Ovary (tissue), 9 donors: ENCODE data around the gene TIGD6. TPM values are rescaled to one million over a fixed set of nuclear protein-coding genes. Genes with fewer than 3 reads are reported as not detected.
"Not testable (repeated sequence)": the region's sequence is repeated elsewhere in the genome, so short reads cannot be mapped to it uniquely, and the experiment has no call there.

Source experiments
- DNase-seq, 5 donors: peaks; one replicate each; pipeline ENCODE4 v3.0.0-alpha.2; 2019 to 2020
- H3K27ac ChIP-seq, 2 donors: fragments of 200-600 bp; one replicate each; pipeline versions ENCODE4 v1.5.1 to v1.8.0; 2019 to 2022
- H3K27me3 ChIP-seq: fragments of 200-600 bp; one replicate; pipeline ENCODE4 v1.8.0; 2022
- H3K36me3 ChIP-seq: fragments of 200-600 bp; sonication (generic); one replicate; pipeline ENCODE4 v1.5.1; 2019
- H3K4me1 ChIP-seq: one replicate; pipeline ENCODE4 v1.8.1; 2013; ENCODE audit warnings: mild to moderate bottlenecking, moderate library complexity; ENCODE audit not compliant: insufficient read depth
- H3K4me3 ChIP-seq: fragments of 200-600 bp; sonication (generic); one replicate; pipeline ENCODE4 v1.5.1; 2017
- H3K9me3 ChIP-seq, 2 donors: fragments of 200-600 bp in 1 of 2; sonication (generic) in 1 of 2; one replicate each; pipeline versions ENCODE4 v1.5.1 to v1.8.1; 2013 to 2019; ENCODE audit warnings: mild to moderate bottlenecking in 1 of 2, moderate library complexity in 1 of 2
- CTCF ChIP-seq, 3 donors: fragments of 450-650 bp in 2 of 3; fragments of 200-600 bp in 1 of 3; IDR thresholded peaks; one replicate each; pipeline versions ENCODE4 v1.5.1 to v1.8.0; 2016 to 2022; ENCODE audit warnings: antibody characterized with exemption in 3 of 3, mild to moderate bottlenecking in 1 of 3
- EP300 ChIP-seq: sonication (generic); formaldehyde crosslinking; IDR thresholded peaks from one replicate; pipeline ENCODE4 v1.6.1; 2017; ENCODE audit warnings: antibody characterized with exemption
- POLR2A ChIP-seq: fragments of 450-650 bp; IDR thresholded peaks from one replicate; pipeline ENCODE4 v1.6.1; 2017; ENCODE audit warnings: antibody characterized with exemption, mild to moderate bottlenecking, moderate library complexity
- WGBS, 3 donors: extraction: QIAGEN DNeasy Blood & Tissue Kit in 1 of 3; methylation state at CpG; one replicate each; pipeline versions ENCODE4 v1.1.5 to v1.1.7; 2013 to 2017; 5-methylcytosine and 5-hydroxymethylcytosine counted together
- intact Hi-C, 4 donors: fragments of 100-400 bp; cut with DNase I; formaldehyde crosslinking; loops; one replicate each; pipeline versions ENCODE4 v1.11.0 to v1.15.1; 2022 to 2023
- polyA plus RNA-seq, 2 donors: library from polyadenylated mRNA; stranded (reverse); fragments of 200-250 nt in 1 of 2; fragments of 350-450 nt in 1 of 2; fragmentation: Illumina TruSeq in 1 of 2; extraction: RNeasy Lipid Tissue Mini Kit (QIAGEN cat#74804) in 1 of 2; gene quantifications; one replicate each; pipeline ENCODE4 v1.2.3, GENCODE V29; 2013 to 2014
- total RNA-seq, 7 donors: library from RNA; depleted of rRNA in 2 of 7; stranded (reverse); fragments of >200 nt in 2 of 7; fragmentation: NEBNext Ultra II Directional in 3 of 7; extraction: Animal tissue kit (Norgen Biotek cat#: 25700) in 3 of 7; gene quantifications; one replicate each; pipeline versions ENCODE4 v1.1.0 to v1.2.4, GENCODE V29; 2016 to 2023
- donor health status: DM: no; HTN: no; CAD: no; lungs with moderate emphysema.
- donor health status: DM: no; HTN: no; CAD: no.
- donor health status: Bipolar disorder and iron deficiency.
- donor health status: DM: yes; HTN: yes; CAD: no.
- donor health status: DM: no; HTN: no; CAD: no.
- donor health status: DM: yes; HTN: yes; CAD: no.

Gene TIGD6
- total and polyA plus RNA-seq, 9 donors = 2.0 to 7.6 (median 5.5) TPM

GRCh38 chr5:150036513-150036912 lies 36.1 kb upstream of the TIGD6 start:
- H3K27ac ChIP-seq = no peak overlapping the region
- 54 to 64% (median 63%) methylated on average over 9 of the region's 9 CpGs for WGBS, 3 donors
- intact Hi-C loops = no loop called here
- H3K9me3 ChIP-seq = no peaks in the 10 kb centered on the region
- no peaks in the 10 kb centered on the region for H3K27me3 ChIP-seq
- no peak for DNase-seq
- H3K36me3 ChIP-seq = no peaks in the 10 kb centered on the region
- H3K4me1 ChIP-seq = no peaks in the 10 kb centered on the region
- TF ChIP-seq POLR2A = no peak
- no peak for TF ChIP-seq CTCF (IDR thresholded peaks at IDR 0.05)
- TF ChIP-seq EP300 = no peak
- no peak overlapping the region for H3K4me3 ChIP-seq

- intact Hi-C loops = no loop called here
- H3K36me3 ChIP-seq = no peaks in the 10 kb centered on the region
- no peak overlapping the region for H3K27ac ChIP-seq
- no peaks in the 10 kb centered on the region for H3K9me3 ChIP-seq
- no peak for DNase-seq
- H3K4me3 ChIP-seq = no peak overlapping the region
- TF ChIP-seq EP300 (no peak), CTCF (IDR thresholded peaks at IDR 0.05) (no peak), POLR2A (no peak)
- H3K27me3 ChIP-seq = no peaks in the 10 kb centered on the region
- WGBS, 3 donors = 75 to 79% (median 77%) methylated on average over 7 of the region's 7 CpGs
- no peaks in the 10 kb centered on the region for H3K4me1 ChIP-seq
Measured at GRCh38 chr5:150035139-150035895, 34.9 kb upstream of the TIGD6 start.

DNA sequence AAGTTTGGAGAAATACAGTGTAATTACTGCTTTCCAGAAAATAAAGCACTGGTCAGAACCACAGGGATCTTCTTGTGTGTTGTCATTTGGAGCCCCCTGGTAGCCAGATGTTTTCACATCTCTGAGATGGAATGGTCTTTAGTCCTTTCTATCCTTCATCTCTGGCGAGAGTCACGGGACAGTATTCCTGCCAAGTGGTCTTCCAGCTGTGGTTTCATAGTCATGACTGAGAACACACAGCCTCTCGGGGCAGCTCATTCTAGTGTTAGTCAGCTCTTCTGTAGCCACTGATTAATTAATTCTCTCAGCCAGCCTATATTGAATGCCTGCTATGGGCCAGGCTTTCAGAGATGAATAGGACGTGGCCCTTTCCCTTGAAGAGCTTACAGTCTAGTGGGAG lies 34.2 kb upstream of the TIGD6 start:
- Histone ChIP-seq H3K4me1 (no peaks in the 10 kb centered on the region), H3K27ac (no peak overlapping the region), H3K27me3 (no peaks in the 10 kb centered on the region), H3K4me3 (no peak overlapping the region), H3K36me3 (no peaks in the 10 kb centered on the region), H3K9me3 (no peaks in the 10 kb centered on the region)
- intact Hi-C loops = no loop called here
- TF ChIP-seq CTCF (IDR thresholded peaks at IDR 0.05) (no peak), POLR2A (no peak), EP300 (no peak)
- 43 to 52% (median 51%) methylated on average over 4 of the region's 4 CpGs for WGBS, 3 donors
- DNase-seq = no peak

DNA sequence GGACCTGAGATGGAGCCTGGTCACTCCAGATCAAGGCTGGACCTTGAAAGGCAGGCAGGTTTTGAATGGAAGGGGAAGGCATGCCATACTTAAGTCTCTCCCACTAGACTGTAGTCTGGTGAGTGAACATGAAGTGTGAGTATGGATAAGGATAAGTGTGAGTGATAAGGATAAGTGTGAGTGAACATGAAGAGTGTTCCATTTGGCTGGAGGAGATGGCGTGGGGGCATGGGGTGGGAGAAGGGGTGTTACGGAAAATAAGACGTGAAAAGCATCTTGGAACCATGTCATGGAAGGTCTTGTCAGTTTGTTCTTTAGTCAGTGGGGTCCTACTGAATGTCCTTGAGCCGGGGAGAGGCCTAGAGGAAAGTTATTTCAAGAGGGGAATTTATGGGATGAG lies 32.9 kb upstream of the TIGD6 start:
- 86 to 93% (median 91%) methylated on average over 4 of the region's 4 CpGs for WGBS, 3 donors
- no peaks in the 10 kb centered on the region for H3K27me3 ChIP-seq
- H3K9me3 ChIP-seq = no peaks in the 10 kb centered on the region
- DNase-seq = no peak
- no peak overlapping the region for H3K27ac ChIP-seq
- intact Hi-C loops = no loop called here
- no peak overlapping the region for H3K4me3 ChIP-seq
- H3K36me3 ChIP-seq = no peaks in the 10 kb centered on the region
- H3K4me1 ChIP-seq = no peaks in the 10 kb centered on the region
- TF ChIP-seq POLR2A = no peak
- no peak for TF ChIP-seq EP300
- TF ChIP-seq CTCF (IDR thresholded peaks at IDR 0.05) = no peak

GRCh38 chr5:150028047-150028446 lies 27.6 kb upstream of the TIGD6 start:
- 60 to 76% (median 69%) methylated on average over 1 of the region's 1 CpG for WGBS, 3 donors
- intact Hi-C loops, H3K27ac ChIP-seq, DNase-seq, H3K4me3 ChIP-seq, H3K27me3 ChIP-seq, H3K36me3 ChIP-seq, H3K4me1 ChIP-seq, H3K9me3 ChIP-seq: not testable (repeated sequence)
